ENCODE data around the gene PUM1.

PUM1 gene

GRCh38 chr1:31022259-31022658 is 43.3 kb downstream of the PUM1 start:
- DNase-seq: no peak

- DNase-seq: peak; percentile 78
Observed at GRCh38 chr1:31020007-31020790, 45.3 kb downstream of the PUM1 start.

GRCh38 chr1:31019401-31019800 is 46.1 kb downstream of the PUM1 start:
- no peak for DNase-seq

- no peak for DNase-seq
Observed at GRCh38 chr1:31016868-31017267, 48.6 kb downstream of the PUM1 start.

GRCh38 chr1:31013187-31013864 is 52.2 kb downstream of the PUM1 start:
- no peak for DNase-seq

- DNase-seq: no peak
Observed at GRCh38 chr1:31012210-31012924, 53.1 kb downstream of the PUM1 start.

- DNase-seq: no peak
Observed at GRCh38 chr1:31011719-31012118, 53.8 kb downstream of the PUM1 start.

GRCh38 chr1:31010086-31010989 is 55.2 kb downstream of the PUM1 start:
- no peak for DNase-seq

- DNase-seq: no peak
Observed at GRCh38 chr1:31007462-31007991, 58.0 kb downstream of the PUM1 start.

GRCh38 chr1:31006747-31007146 is 58.8 kb downstream of the PUM1 start:
- no peak for DNase-seq

GRCh38 chr1:31005617-31006166 is 59.8 kb downstream of the PUM1 start:
- no peak for DNase-seq

GRCh38 chr1:31005198-31005597 is 60.3 kb downstream of the PUM1 start:
- DNase-seq: no peak

- DNase-seq: no peak
Observed at GRCh38 chr1:31004231-31004621, 61.3 kb downstream of the PUM1 start.

- no peak for DNase-seq
Observed at GRCh38 chr1:31003613-31004230, 61.8 kb downstream of the PUM1 start.

GRCh38 chr1:31000301-31000700 is 65.2 kb downstream of the PUM1 start:
- no peak for DNase-seq

- DNase-seq: no peak
Observed at GRCh38 chr1:30998887-30999286, 66.6 kb downstream of the PUM1 start.

GRCh38 chr1:30998171-30998570 is 67.3 kb downstream of the PUM1 start:
- no peak for DNase-seq

GRCh38 chr1:30997463-30998057 is 68.0 kb downstream of the PUM1 start:
- no peak for DNase-seq

GRCh38 chr1:30995990-30996612 is 69.4 kb downstream of the PUM1 start:
- no peak for DNase-seq

GRCh38 chr1:30991862-30992606 is 73.5 kb downstream of the PUM1 start:
- DNase-seq: no peak

All from NCI-H2081 treated with DMSO at 0.1 percent for 48 hours (cell line).